ENCODE measurements around the gene ADSS1. TPM values are rescaled to one million over a fixed set of nuclear protein-coding genes. Genes with fewer than 3 reads are reported as not detected.

Gene ADSS1
- total RNA-seq, 4 donors from 2014 or later: 4.4 to 11.3 (median 7.1) TPM; not detected in 1

- Histone ChIP-seq H3K27me3 (no peaks in the 10 kb centered on the region), H3K4me1 (peaks cover 24 to 39% (median 30%) of the 10 kb centered on the region in 4 donors), H3K9me3 (no peaks in the 10 kb centered on the region), H3K4me3 (no peak overlapping the region), H3K27ac (no peak overlapping the region), H3K36me3 (peaks cover 0 to 8% (median 0%) of the 10 kb centered on the region in 4 donors)
- TF ChIP-seq CTCF (IDR thresholded peaks at IDR 0.05): no peak
- no peak for TF ChIP-seq POLR2AphosphoS5 (IDR thresholded peaks at IDR 0.05)
- TF ChIP-seq POLR2A (IDR thresholded peaks at IDR 0.05): no peak
- no peak for TF ChIP-seq EP300 (IDR thresholded peaks at IDR 0.05; ENCODE audit: low read depth)
- no peak for DNase-seq
- intact Hi-C loops (cut with DNase I; ENCODE audit: low total_unique reads): loop anchor here (5.0 kb wide), 1 partner anchor 32 kb away; no protein-coding TSS in a partner anchor
- 91% methylated on average over 24 of the region's 31 CpGs; no CpG with 5 or more reads in 1 of the 2 donors for WGBS, 2 donors (ENCODE audit: low coverage in 1 of 2)
- in situ Hi-C loops (cut with MboI; ENCODE audit: low pct_ligation_motif_present in 1 of 4, low pct_unique_long_range_greater_than_20kb in 1 of 4, low sequenced_read_pairs in 3 of 4): no loop called here
Measured at GRCh38 chr14:104789752-104790743, 66.0 kb downstream of the ADSS1 start.

- Histone ChIP-seq H3K27ac (no peak overlapping the region), H3K36me3 (peaks cover 0 to 8% (median 0%) of the 10 kb centered on the region in 4 donors), H3K9me3 (no peaks in the 10 kb centered on the region), H3K4me3 (no peak overlapping the region), H3K4me1 (peaks cover 30 to 45% (median 36%) of the 10 kb centered on the region in 4 donors), H3K27me3 (no peaks in the 10 kb centered on the region)
- in situ Hi-C loops (cut with MboI; ENCODE audit: low pct_ligation_motif_present in 1 of 4, low pct_unique_long_range_greater_than_20kb in 1 of 4, low sequenced_read_pairs in 3 of 4): no loop called here
- WGBS, 2 donors (ENCODE audit: low coverage in 1 of 2): 92% methylated on average over 9 of the region's 9 CpGs; no CpG with 5 or more reads in 1 of the 2 donors
- TF ChIP-seq CTCF (IDR thresholded peaks at IDR 0.05) (no peak), EP300 (IDR thresholded peaks at IDR 0.05; ENCODE audit: low read depth) (no peak), POLR2AphosphoS5 (IDR thresholded peaks at IDR 0.05) (no peak), POLR2A (IDR thresholded peaks at IDR 0.05) (no peak)
- no peak for DNase-seq
- intact Hi-C loops (cut with DNase I; ENCODE audit: low total_unique reads): no loop called here
Measured at GRCh38 chr14:104791425-104791824, 67.4 kb downstream of the ADSS1 start.

- intact Hi-C loops (cut with DNase I; ENCODE audit: low total_unique reads): no loop called here
- in situ Hi-C loops (cut with MboI; ENCODE audit: low pct_ligation_motif_present in 1 of 4, low pct_unique_long_range_greater_than_20kb in 1 of 4, low sequenced_read_pairs in 3 of 4): no loop called here
- no peak for TF ChIP-seq CTCF (IDR thresholded peaks at IDR 0.05)
- TF ChIP-seq POLR2AphosphoS5 (IDR thresholded peaks at IDR 0.05): no peak
- TF ChIP-seq EP300 (IDR thresholded peaks at IDR 0.05; ENCODE audit: low read depth): no peak
- TF ChIP-seq POLR2A (IDR thresholded peaks at IDR 0.05): no peak
- H3K4me3 ChIP-seq: no peak overlapping the region
- H3K9me3 ChIP-seq: no peaks in the 10 kb centered on the region
- peaks cover 0 to 8% (median 0%) of the 10 kb centered on the region in 4 donors for H3K36me3 ChIP-seq
- peaks cover 30 to 41% (median 36%) of the 10 kb centered on the region in 4 donors for H3K4me1 ChIP-seq
- no peak overlapping the region for H3K27ac ChIP-seq
- no peak for DNase-seq
- 84% methylated on average over 17 of the region's 25 CpGs; no CpG with 5 or more reads in 1 of the 2 donors for WGBS, 2 donors (ENCODE audit: low coverage in 1 of 2)
- H3K27me3 ChIP-seq: no peaks in the 10 kb centered on the region
Measured at GRCh38 chr14:104792101-104792884, 68.3 kb downstream of the ADSS1 start.

Measured in transverse colon (tissue), 4 donors.